Skeletal muscle cell (primary cell): ENCODE measurements around the gene CPZ.

ENCODE experiments used
- DNase-seq: peaks from one replicate; pipeline ENCODE4 v3.0.0-alpha.2; 2010; ENCODE audit warnings: low read depth
- H3K4me3 ChIP-seq: 2 replicates; pipeline ENCODE4 v1.5.1; 2011; ENCODE audit warnings: low read depth, mild to moderate bottlenecking, control low read depth, low read length, moderate library complexity

CPZ gene

GRCh38 chr4:8664976-8665375 is 72.4 kb downstream of the CPZ start:
- no peak overlapping the region for H3K4me3 ChIP-seq
- no peak for DNase-seq

- H3K4me3 ChIP-seq: no peak overlapping the region
- DNase-seq: no peak
Observed at GRCh38 chr4:8665406-8666360, 73.1 kb downstream of the CPZ start.

GRCh38 chr4:8666581-8666980 is 74.0 kb downstream of the CPZ start:
- no peak for DNase-seq
- no peak overlapping the region for H3K4me3 ChIP-seq
